ENCODE results near the gene RNF175.
A peak's percentile ranks its signal among the peaks of the same experiment; 100 is the strongest.

Gene RNF175

GRCh38 chr4:153741541-153741940 is 18.3 kb downstream of the RNF175 start:
- DNase-seq, result no peak

GRCh38 chr4:153735906-153736461 is 23.8 kb downstream of the RNF175 start:
- DNase-seq, result no peak

- DNase-seq, result no peak
Observed at GRCh38 chr4:153733751-153734448, 25.9 kb downstream of the RNF175 start.

GRCh38 chr4:153731239-153731638 is 28.6 kb downstream of the RNF175 start:
- no peak for DNase-seq

- DNase-seq, result no peak
Observed at GRCh38 chr4:153729895-153730294, 29.9 kb downstream of the RNF175 start.

- no peak for DNase-seq
Observed at GRCh38 chr4:153728660-153729059, 31.2 kb downstream of the RNF175 start.

GRCh38 chr4:153728151-153728550 is 31.7 kb downstream of the RNF175 start:
- no peak for DNase-seq

- DNase-seq, result no peak
Observed at GRCh38 chr4:153725831-153726154, 34.0 kb downstream of the RNF175 start.

GRCh38 chr4:153725136-153725830 is 34.5 kb downstream of the RNF175 start:
- no peak for DNase-seq

- no peak for DNase-seq
Observed at GRCh38 chr4:153724606-153725005, 35.2 kb downstream of the RNF175 start.

GRCh38 chr4:153722036-153722435 is 37.8 kb downstream of the RNF175 start:
- DNase-seq, result no peak

- no peak for DNase-seq
Observed at GRCh38 chr4:153713866-153714646, 45.8 kb downstream of the RNF175 start.

GRCh38 chr4:153710681-153711080 is 49.1 kb downstream of the RNF175 start:
- DNase-seq, result no peak

- no peak for DNase-seq
Observed at GRCh38 chr4:153706519-153706918, 53.3 kb downstream of the RNF175 start.

GRCh38 chr4:153705743-153706468 is 53.9 kb downstream of the RNF175 start:
- DNase-seq, result peak; percentile 33

GRCh38 chr4:153704522-153704921 is 55.3 kb downstream of the RNF175 start:
- no peak for DNase-seq

GRCh38 chr4:153684971-153685371 is 74.9 kb downstream of the RNF175 start:
- DNase-seq, result no peak

GRCh38 chr4:153684182-153684970 is 75.4 kb downstream of the RNF175 start, which contains the start of gene TLR2:
TLR2 (plus strand) TSS chr4:153684280; CDS start chr4:153702908, 18,628 bp downstream.
- DNase-seq, result no peak

GRCh38 chr4:153683763-153684181 is 76.1 kb downstream of the RNF175 start:
- DNase-seq, result no peak

GRCh38 chr4:153679486-153679885 is 80.3 kb downstream of the RNF175 start:
- DNase-seq, result no peak

GRCh38 chr4:153676984-153677383 is 82.8 kb downstream of the RNF175 start:
- DNase-seq, result no peak

GRCh38 chr4:153676486-153676885 is 83.3 kb downstream of the RNF175 start:
- no peak for DNase-seq

All from GF-D8 (cell line).